Ovary (tissue), 3 donors: Measurements from ENCODE around the gene CCDC60.

Experiments
- EP300 ChIP-seq: sonication (generic); formaldehyde crosslinking; IDR thresholded peaks from one replicate; pipeline ENCODE4 v1.6.1; 2017; ENCODE audit warnings: antibody characterized with exemption
- TF ChIP-seq, protein P1 (sequence below), 3 donors: fragments of 450-650 bp in 2 of 3; fragments of 200-600 bp in 1 of 3; IDR thresholded peaks; one replicate each; pipeline versions ENCODE4 v1.5.1 to v1.8.0; 2016 to 2022; ENCODE audit warnings: antibody characterized with exemption in 3 of 3, mild to moderate bottlenecking in 1 of 3
- donor health status: DM: no; HTN: no; CAD: no.

DNA sequence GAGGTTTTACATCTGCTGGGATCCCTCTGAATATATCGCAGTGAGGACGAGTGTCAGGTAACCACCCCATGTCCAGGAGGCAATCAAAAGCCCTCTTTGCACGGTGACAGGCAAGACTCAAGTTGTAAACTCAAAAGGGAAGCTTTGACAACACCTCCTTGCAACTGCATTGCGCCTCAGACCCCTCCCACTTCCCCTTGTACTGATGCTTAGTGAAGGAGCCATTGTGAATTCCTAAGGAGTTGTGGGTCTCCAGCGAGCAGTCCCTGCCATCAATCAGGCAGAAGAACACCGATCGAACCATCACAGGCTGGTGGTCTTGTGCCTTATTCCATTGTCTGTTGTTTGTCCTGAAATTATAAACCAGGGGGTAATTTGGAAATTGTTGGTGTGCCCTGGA is 112.6 kb downstream of the CCDC60 start:
- TF ChIP-seq, protein P1, sequence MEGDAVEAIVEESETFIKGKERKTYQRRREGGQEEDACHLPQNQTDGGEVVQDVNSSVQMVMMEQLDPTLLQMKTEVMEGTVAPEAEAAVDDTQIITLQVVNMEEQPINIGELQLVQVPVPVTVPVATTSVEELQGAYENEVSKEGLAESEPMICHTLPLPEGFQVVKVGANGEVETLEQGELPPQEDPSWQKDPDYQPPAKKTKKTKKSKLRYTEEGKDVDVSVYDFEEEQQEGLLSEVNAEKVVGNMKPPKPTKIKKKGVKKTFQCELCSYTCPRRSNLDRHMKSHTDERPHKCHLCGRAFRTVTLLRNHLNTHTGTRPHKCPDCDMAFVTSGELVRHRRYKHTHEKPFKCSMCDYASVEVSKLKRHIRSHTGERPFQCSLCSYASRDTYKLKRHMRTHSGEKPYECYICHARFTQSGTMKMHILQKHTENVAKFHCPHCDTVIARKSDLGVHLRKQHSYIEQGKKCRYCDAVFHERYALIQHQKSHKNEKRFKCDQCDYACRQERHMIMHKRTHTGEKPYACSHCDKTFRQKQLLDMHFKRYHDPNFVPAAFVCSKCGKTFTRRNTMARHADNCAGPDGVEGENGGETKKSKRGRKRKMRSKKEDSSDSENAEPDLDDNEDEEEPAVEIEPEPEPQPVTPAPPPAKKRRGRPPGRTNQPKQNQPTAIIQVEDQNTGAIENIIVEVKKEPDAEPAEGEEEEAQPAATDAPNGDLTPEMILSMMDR (IDR thresholded peaks at IDR 0.05): no peak
- no peak for TF ChIP-seq EP300
